Stimulated activated CD4-positive, alpha-beta T cell treated with anti-CD3 and anti-CD28 coated beads, Interleukin-12 subunit alpha, Interleukin-12 subunit beta, amount 100 ng/mL, for 4 hours (primary cell): ENCODE data around the gene ANO6.

Experiments used
- DNase-seq: peaks from one replicate; pipeline ENCODE4 v3.0.0-alpha.2; 2020

ANO6 gene

GRCh38 chr12:45415393-45415817 is 199.5 kb downstream of the ANO6 start:
- DNase-seq, result no peak

GRCh38 chr12:45416126-45416525 is 200.2 kb downstream of the ANO6 start:
- no peak for DNase-seq

GRCh38 chr12:45418520-45418919 is 202.6 kb downstream of the ANO6 start:
- no peak for DNase-seq

- no peak for DNase-seq
Observed at GRCh38 chr12:45419317-45419814, 203.5 kb downstream of the ANO6 start.

- DNase-seq, result no peak
Observed at GRCh38 chr12:45421736-45422135, 205.8 kb downstream of the ANO6 start.

- DNase-seq, result no peak
Observed at GRCh38 chr12:45423931-45424330, 208.0 kb downstream of the ANO6 start.

GRCh38 chr12:45425426-45425825 is 209.5 kb downstream of the ANO6 start:
- no peak for DNase-seq

- DNase-seq, result no peak
Observed at GRCh38 chr12:45426294-45426693, 210.4 kb downstream of the ANO6 start.

- DNase-seq, result no peak
Observed at GRCh38 chr12:45427042-45427441, 211.1 kb downstream of the ANO6 start.

GRCh38 chr12:45429831-45430230 is 213.9 kb downstream of the ANO6 start:
- no peak for DNase-seq

- no peak for DNase-seq
Observed at GRCh38 chr12:45431126-45431525, 215.2 kb downstream of the ANO6 start.

- no peak for DNase-seq
Observed at GRCh38 chr12:45432710-45433109, 216.8 kb downstream of the ANO6 start.

GRCh38 chr12:45433441-45433868 is 217.6 kb downstream of the ANO6 start:
- DNase-seq, result no peak

GRCh38 chr12:45434094-45434493 is 218.2 kb downstream of the ANO6 start:
- no peak for DNase-seq

GRCh38 chr12:45435945-45436710 is 220.2 kb downstream of the ANO6 start:
- DNase-seq, result no peak

GRCh38 chr12:45439039-45439438 is 223.1 kb downstream of the ANO6 start:
- DNase-seq, result no peak

GRCh38 chr12:45446013-45446412 is 230.1 kb downstream of the ANO6 start:
- DNase-seq, result no peak

GRCh38 chr12:45458238-45458637 is 242.3 kb downstream of the ANO6 start:
- DNase-seq, result no peak

GRCh38 chr12:45458854-45459807 is 243.2 kb downstream of the ANO6 start:
- no peak for DNase-seq

- no peak for DNase-seq
Observed at GRCh38 chr12:45462506-45462905, 246.6 kb downstream of the ANO6 start.

GRCh38 chr12:45464699-45465098 is 248.8 kb downstream of the ANO6 start:
- DNase-seq, result no peak

- DNase-seq, result no peak
Observed at GRCh38 chr12:45468751-45469615, 253.1 kb downstream of the ANO6 start.

GRCh38 chr12:45469902-45470301 is 254.0 kb downstream of the ANO6 start:
- no peak for DNase-seq
